HAP-1 (cell line): ENCODE measurements around the gene C3orf70.

Source experiments
- DNase-seq, 2 experiments: peaks; one replicate each; pipeline ENCODE4 v3.0.0-alpha.2; 2016 to 2020; ENCODE audit warnings: low spot score in 2 of 2
- H3K27me3 ChIP-seq: fragments of 250-450 bp; sonication (Bioruptor Pico); 2 replicates; pipeline ENCODE4 v1.5.1; 2020; ENCODE audit warnings: low read depth, mild to moderate bottlenecking, moderate library complexity
- H3K36me3 ChIP-seq: fragments of 250-450 bp; sonication (Bioruptor Pico); replicated peaks from 2 replicates; pipeline ENCODE4 v1.5.1; 2020; ENCODE audit warnings: mild to moderate bottlenecking
- H3K4me1 ChIP-seq: fragments of 250-450 bp; sonication (Bioruptor Pico); 2 replicates; pipeline ENCODE4 v1.5.1; 2020; ENCODE audit warnings: mild to moderate bottlenecking
- H3K4me3 ChIP-seq: fragments of 250-450 bp; sonication (Bioruptor Pico); 2 replicates; pipeline ENCODE4 v1.5.1; 2020; ENCODE audit warnings: mild to moderate bottlenecking, moderate library complexity
- H3K9me3 ChIP-seq: fragments of 250-450 bp; sonication (Bioruptor Pico); 2 replicates; pipeline ENCODE4 v1.5.1; 2020; ENCODE audit warnings: mild to moderate bottlenecking, moderate library complexity
- in situ Hi-C: fragments of 300-500 bp; cut with MboI; formaldehyde crosslinking; loops from 3 replicates; pipeline ENCODE4 v1.14.3; 2020; ENCODE audit warnings: low sequenced_read_pairs, inconsistent platforms, mixed read lengths

Gene C3orf70

DNA sequence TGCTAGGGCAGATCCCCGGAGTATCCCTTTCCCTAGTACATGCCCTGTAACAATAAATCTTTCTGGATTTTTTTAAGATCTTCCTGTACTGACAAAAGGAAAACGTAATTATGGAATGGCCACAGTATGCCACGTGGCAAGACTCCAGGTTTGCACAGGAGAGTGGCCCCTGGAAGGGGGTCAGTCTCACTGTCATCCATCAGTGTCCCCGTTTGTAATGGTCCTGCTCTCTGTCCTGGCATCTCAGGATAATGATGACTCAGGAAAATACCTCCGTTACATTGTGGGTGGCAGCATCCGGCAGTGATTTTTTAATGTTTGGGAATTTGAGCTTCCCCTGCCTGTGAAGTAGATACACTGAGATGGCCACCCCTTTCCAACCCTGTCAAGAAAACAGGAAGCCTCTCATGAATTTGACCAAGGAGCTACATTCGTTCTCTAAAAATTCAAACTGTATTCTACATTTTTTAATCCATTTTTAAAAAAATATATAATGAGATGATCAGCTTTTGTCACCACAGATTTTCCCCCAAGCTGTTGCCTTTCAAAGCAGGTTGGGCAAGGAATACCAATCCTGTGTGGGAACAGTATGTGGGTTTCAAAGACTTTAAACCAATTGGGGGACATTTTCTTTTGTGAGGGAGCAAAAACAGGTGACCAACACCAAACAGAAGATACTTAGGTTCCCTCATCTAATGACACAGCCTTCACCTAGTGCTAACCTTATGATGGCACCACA lies 110.4 kb downstream of the C3orf70 start:
- no peak for DNase-seq
- in situ Hi-C loops = no loop called here
- Histone ChIP-seq H3K4me1 (no peaks in the 10 kb centered on the region), H3K9me3 (no peaks in the 10 kb centered on the region), H3K36me3 (no peaks in the 10 kb centered on the region), H3K4me3 (no peak overlapping the region), H3K27me3 (no peaks in the 10 kb centered on the region)

- no peaks in the 10 kb centered on the region for H3K36me3 ChIP-seq
Measured at GRCh38 chr3:185041540-185041939, 111.3 kb downstream of the C3orf70 start.

DNA sequence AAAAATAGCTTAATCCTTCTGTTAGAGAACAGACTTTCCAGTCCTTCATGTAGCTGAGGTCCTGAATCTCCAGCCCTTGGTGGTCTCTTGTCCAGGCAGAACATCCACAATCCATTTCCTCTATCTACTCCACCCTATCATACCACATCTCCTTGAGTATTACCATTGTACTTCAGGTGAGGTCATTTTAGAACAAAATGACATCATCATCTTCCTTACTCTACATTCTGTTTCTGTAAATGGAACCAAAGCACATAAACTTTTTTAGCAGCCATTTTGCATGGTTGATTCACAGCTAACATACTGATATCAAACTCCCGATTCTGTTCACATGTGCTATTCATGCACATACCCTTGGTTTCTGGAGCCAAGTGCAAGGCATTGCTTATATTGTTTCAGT lies 112.4 kb downstream of the C3orf70 start:
- H3K9me3 ChIP-seq = no peaks in the 10 kb centered on the region
- H3K4me3 ChIP-seq = no peak overlapping the region
- no peak for DNase-seq
- no peaks in the 10 kb centered on the region for H3K27me3 ChIP-seq
- in situ Hi-C loops = no loop called here
- H3K36me3 ChIP-seq = no peaks in the 10 kb centered on the region
- no peaks in the 10 kb centered on the region for H3K4me1 ChIP-seq

More at GRCh38 chr3:185041540-185041939, 111.3 kb downstream of the C3orf70 start:
- Histone ChIP-seq H3K4me3 (no peak overlapping the region), H3K27me3 (no peaks in the 10 kb centered on the region), H3K4me1 (no peaks in the 10 kb centered on the region), H3K9me3 (no peaks in the 10 kb centered on the region)
- in situ Hi-C loops = no loop called here
- DNase-seq = no peak

GRCh38 chr3:185037801-185038200 lies 115.1 kb downstream of the C3orf70 start:
- Histone ChIP-seq H3K4me3 (no peak overlapping the region), H3K36me3 (no peaks in the 10 kb centered on the region), H3K27me3 (no peaks in the 10 kb centered on the region), H3K9me3 (no peaks in the 10 kb centered on the region), H3K4me1 (no peaks in the 10 kb centered on the region)
- in situ Hi-C loops = no loop called here
- DNase-seq = no peak

DNA sequence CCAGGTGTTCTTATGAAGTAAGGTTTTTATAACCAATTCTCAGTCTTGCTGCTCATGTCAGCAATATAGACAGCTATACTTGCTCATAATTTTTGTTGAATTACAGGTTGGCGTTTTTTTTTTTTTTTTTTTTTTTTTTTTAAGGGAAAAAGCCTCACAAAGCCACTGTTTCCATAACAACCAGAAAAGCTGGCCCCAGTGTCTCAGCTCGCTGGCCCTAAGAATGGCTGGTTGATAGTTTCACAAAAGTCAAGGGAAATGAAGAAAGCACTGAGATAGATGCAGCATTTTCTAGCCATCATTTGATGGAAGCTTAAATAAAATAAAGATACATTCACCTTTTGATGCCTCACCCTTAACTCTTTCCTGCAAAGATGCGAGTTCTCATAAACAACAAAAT lies 121.9 kb downstream of the C3orf70 start:
- H3K9me3 ChIP-seq = no peaks in the 10 kb centered on the region
- H3K36me3 ChIP-seq = no peaks in the 10 kb centered on the region
- H3K27me3 ChIP-seq = no peaks in the 10 kb centered on the region
- DNase-seq = no peak
- H3K4me1 ChIP-seq = no peaks in the 10 kb centered on the region
- in situ Hi-C loops = no loop called here
- no peak overlapping the region for H3K4me3 ChIP-seq

- no peaks in the 10 kb centered on the region for H3K27me3 ChIP-seq
- no peaks in the 10 kb centered on the region for H3K4me1 ChIP-seq
- DNase-seq = no peak
- no peaks in the 10 kb centered on the region for H3K36me3 ChIP-seq
- no peak overlapping the region for H3K4me3 ChIP-seq
- no peaks in the 10 kb centered on the region for H3K9me3 ChIP-seq
- in situ Hi-C loops = no loop called here
Measured at GRCh38 chr3:185030399-185030798, 122.5 kb downstream of the C3orf70 start.

GRCh38 chr3:185029086-185029485 lies 123.8 kb downstream of the C3orf70 start:
- in situ Hi-C loops = no loop called here
- no peaks in the 10 kb centered on the region for H3K9me3 ChIP-seq
- no peak for DNase-seq
- H3K4me1 ChIP-seq = no peaks in the 10 kb centered on the region
- H3K36me3 ChIP-seq = no peaks in the 10 kb centered on the region
- no peaks in the 10 kb centered on the region for H3K27me3 ChIP-seq
- no peak overlapping the region for H3K4me3 ChIP-seq

- Histone ChIP-seq H3K27me3 (no peaks in the 10 kb centered on the region), H3K4me3 (no peak overlapping the region), H3K4me1 (no peaks in the 10 kb centered on the region), H3K9me3 (no peaks in the 10 kb centered on the region), H3K36me3 (no peaks in the 10 kb centered on the region)
- no peak for DNase-seq
- in situ Hi-C loops = no loop called here
Measured at GRCh38 chr3:185028121-185028520, 124.7 kb downstream of the C3orf70 start.
